SU-DHL-6 (cell line): ENCODE data around the gene SDC3.
"Not testable (repeated sequence)": the region's sequence is repeated elsewhere in the genome, so short reads cannot be mapped to it uniquely, and the experiment has no call there.

Experiments
- H2AFZ ChIP-seq: fragments of 200-600 bp; sonication (generic); 2 replicates; pipeline ENCODE4 v1.6.1; 2014; ENCODE audit warnings: low read depth, mild to moderate bottlenecking, moderate library complexity, mixed read lengths, antibody characterized with exemption, low read length; ENCODE audit not compliant: severe bottlenecking
- H3F3A ChIP-seq: fragments of 200-600 bp; shearing (Covaris generic); 2 replicates; pipeline ENCODE4 v1.6.0; 2016; ENCODE audit warnings: antibody characterized with exemption, mild to moderate bottlenecking; ENCODE audit not compliant: insufficient read depth
- H3K27ac ChIP-seq: fragments of 200-600 bp; sonication (generic); 2 replicates; pipeline ENCODE4 v1.5.1; 2016; ENCODE audit warnings: low read depth, mild to moderate bottlenecking, low read length, moderate library complexity, mixed read lengths
- H3K27me3 ChIP-seq: fragments of 200-600 bp; sonication (generic), shearing (Covaris generic); 2 replicates; pipeline ENCODE4 v1.6.0; 2014; ENCODE audit warnings: mild to moderate bottlenecking, low read length
- H3K36me3 ChIP-seq: fragments of 200-600 bp; sonication (generic); 2 replicates; pipeline ENCODE4 v1.6.1; 2014; ENCODE audit warnings: mild to moderate bottlenecking, low read length, mixed read lengths
- H3K4me2 ChIP-seq: fragments of 300-600, 200-600 bp; shearing (Covaris generic), sonication (generic); 2 replicates; pipeline ENCODE4 v1.6.0; 2014; ENCODE audit warnings: low read length, low read depth, mild to moderate bottlenecking; ENCODE audit not compliant: poor library complexity, severe bottlenecking
- H3K4me3 ChIP-seq: fragments of 200-600 bp; sonication (generic); 2 replicates; pipeline ENCODE4 v1.5.1; 2014; ENCODE audit warnings: antibody characterized with exemption, low read length, mild to moderate bottlenecking, mixed read lengths; ENCODE audit not compliant: insufficient read depth, poor library complexity, severe bottlenecking
- H3K79me2 ChIP-seq: fragments of 200-600 bp; sonication (generic); 2 replicates; pipeline ENCODE4 v1.6.1; 2014; ENCODE audit warnings: mild to moderate bottlenecking, low read length, moderate library complexity; ENCODE audit not compliant: insufficient read depth
- H3K9ac ChIP-seq: fragments of 200-600 bp; sonication (generic); 2 replicates; pipeline ENCODE4 v1.7.0; 2014; ENCODE audit warnings: mild to moderate bottlenecking, low read length
- H3K9me2 ChIP-seq: fragments of 200-600 bp; sonication (generic); replicated peaks from 2 replicates; pipeline ENCODE4 v1.6.1; 2014; ENCODE audit warnings: low read length; ENCODE audit not compliant: insufficient read depth
- H3K9me3 ChIP-seq: fragments of 200-600 bp; sonication (generic); 2 replicates; pipeline ENCODE4 v1.6.1; 2014; ENCODE audit warnings: low read length, mixed read lengths; ENCODE audit not compliant: insufficient read depth
- H4K20me1 ChIP-seq: fragments of 200-600 bp; sonication (generic); 2 replicates; pipeline ENCODE4 v1.6.1; 2014; ENCODE audit warnings: low read depth, mild to moderate bottlenecking, antibody characterized with exemption, low read length, moderate library complexity, mixed read lengths
- EZH2phosphoT487 ChIP-seq: fragments of 200-600 bp; sonication (generic), shearing (Covaris generic); conservative IDR thresholded peaks from 2 replicates; pipeline ENCODE4 v1.6.1; 2018; ENCODE audit warnings: mild to moderate bottlenecking, antibody characterized with exemption, low read length, moderate library complexity, mixed read lengths
- TF ChIP-seq, protein P1 (sequence below): fragments of 200-600 bp; sonication (generic); IDR thresholded peaks from one replicate; pipeline ENCODE4 v1.5.1; 2017; ENCODE audit warnings: antibody characterized with exemption, mild to moderate bottlenecking, low read length, moderate library complexity; ENCODE audit not compliant: insufficient read depth, poor library complexity, severe bottlenecking

Gene SDC3

DNA sequence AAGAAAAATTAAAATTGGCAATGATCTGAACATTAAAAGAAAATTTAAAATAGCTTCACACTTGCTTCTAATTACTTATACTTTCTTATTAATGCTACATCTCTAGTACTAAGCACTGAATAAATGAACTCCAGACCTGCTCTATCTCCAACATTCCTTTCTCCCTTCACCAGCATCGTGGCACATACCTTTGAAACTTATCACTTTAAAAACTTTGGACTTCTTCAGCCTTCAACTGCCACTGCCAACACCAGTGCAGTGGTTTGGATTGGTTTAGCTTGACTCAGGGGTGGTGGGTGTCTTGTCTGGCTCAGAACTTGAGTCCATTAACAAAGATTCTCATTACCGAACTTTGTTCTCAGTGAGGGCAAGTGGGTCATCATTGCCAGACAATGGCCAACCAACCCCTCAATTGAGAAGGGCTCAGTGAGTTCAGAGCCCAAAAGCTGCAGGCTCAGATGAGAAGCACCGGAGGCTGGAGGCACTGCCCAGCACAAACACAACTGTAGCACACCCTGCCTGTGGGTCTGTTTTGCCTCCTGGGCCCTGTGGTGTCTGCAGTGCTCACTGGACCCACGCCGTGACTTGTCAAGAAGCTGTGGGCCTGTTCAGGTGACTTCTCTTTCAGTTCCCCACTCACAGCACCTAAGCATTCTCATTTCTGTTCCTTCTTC is 40.4 kb upstream of the SDC3 start:
- H3K9ac ChIP-seq, H3K4me3 ChIP-seq, H3K9me3 ChIP-seq, H3K79me2 ChIP-seq, H3K27ac ChIP-seq, H3F3A ChIP-seq, H3K9me2 ChIP-seq, H2AFZ ChIP-seq, H3K27me3 ChIP-seq, H4K20me1 ChIP-seq, H3K4me2 ChIP-seq: not testable (repeated sequence)
- H3K36me3 ChIP-seq = peaks cover 33% of the 10 kb centered on the region

DNA sequence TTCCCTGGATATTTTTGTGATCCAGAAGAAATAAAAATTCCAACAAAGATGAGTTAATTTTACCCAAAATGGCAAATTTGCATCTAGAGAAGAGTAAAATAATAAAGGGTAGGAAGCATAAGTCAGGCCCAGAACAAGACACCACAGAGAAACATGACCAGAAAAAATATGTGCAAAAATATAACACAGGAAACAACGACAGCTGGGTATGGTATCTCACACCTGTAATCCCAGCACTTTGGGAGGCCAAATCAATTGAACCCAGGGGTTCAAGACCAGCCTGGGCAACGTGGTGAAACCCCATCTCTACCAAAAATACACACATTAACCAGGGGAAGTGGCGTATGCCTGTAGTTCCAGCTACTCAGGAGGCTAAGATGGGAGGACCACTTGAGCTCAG is 39.7 kb upstream of the SDC3 start:
- no peaks in the 10 kb centered on the region for H4K20me1 ChIP-seq
- H3K4me3 ChIP-seq = no peak overlapping the region
- no peaks in the 10 kb centered on the region for H3K9me3 ChIP-seq
- H3K4me2 ChIP-seq = no peak overlapping the region
- H2AFZ ChIP-seq = no peak overlapping the region
- peaks cover 3% of the 10 kb centered on the region; the same call in 1 of the 2 replicates for H3F3A ChIP-seq
- H3K9ac ChIP-seq = no peak overlapping the region
- no peaks in the 10 kb centered on the region for H3K9me2 ChIP-seq
- peaks cover 35% of the 10 kb centered on the region for H3K36me3 ChIP-seq
- no peaks in the 10 kb centered on the region; the same call in 1 of the 2 replicates for H3K79me2 ChIP-seq
- TF ChIP-seq EZH2phosphoT487 = no peak
- TF ChIP-seq, protein P1, sequence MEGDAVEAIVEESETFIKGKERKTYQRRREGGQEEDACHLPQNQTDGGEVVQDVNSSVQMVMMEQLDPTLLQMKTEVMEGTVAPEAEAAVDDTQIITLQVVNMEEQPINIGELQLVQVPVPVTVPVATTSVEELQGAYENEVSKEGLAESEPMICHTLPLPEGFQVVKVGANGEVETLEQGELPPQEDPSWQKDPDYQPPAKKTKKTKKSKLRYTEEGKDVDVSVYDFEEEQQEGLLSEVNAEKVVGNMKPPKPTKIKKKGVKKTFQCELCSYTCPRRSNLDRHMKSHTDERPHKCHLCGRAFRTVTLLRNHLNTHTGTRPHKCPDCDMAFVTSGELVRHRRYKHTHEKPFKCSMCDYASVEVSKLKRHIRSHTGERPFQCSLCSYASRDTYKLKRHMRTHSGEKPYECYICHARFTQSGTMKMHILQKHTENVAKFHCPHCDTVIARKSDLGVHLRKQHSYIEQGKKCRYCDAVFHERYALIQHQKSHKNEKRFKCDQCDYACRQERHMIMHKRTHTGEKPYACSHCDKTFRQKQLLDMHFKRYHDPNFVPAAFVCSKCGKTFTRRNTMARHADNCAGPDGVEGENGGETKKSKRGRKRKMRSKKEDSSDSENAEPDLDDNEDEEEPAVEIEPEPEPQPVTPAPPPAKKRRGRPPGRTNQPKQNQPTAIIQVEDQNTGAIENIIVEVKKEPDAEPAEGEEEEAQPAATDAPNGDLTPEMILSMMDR = no peak
- no peaks in the 10 kb centered on the region for H3K27me3 ChIP-seq
- H3K27ac ChIP-seq = no peak overlapping the region

DNA sequence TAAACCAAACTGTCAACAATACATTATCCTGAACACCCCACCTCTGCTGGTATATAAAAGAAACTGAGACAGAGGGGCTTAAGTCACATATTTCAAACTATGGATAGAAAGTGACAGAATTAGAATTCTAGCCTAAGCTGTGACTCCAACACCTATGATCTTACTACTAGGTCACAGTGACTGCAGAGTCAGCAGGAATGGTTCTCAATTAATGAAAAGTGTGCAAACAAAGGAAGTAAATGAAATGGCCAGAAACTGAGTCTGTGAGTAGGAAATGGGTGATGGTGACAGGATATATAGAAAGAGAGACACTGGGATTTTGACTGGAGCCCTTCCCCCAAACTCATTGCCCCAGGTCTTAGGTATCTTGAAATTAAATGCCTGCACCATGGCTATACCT is 38.7 kb upstream of the SDC3 start:
- Histone ChIP-seq H2AFZ (no peak overlapping the region), H4K20me1 (no peaks in the 10 kb centered on the region), H3K9me2 (no peaks in the 10 kb centered on the region), H3F3A (peaks cover 3% of the 10 kb centered on the region; the same call in 1 of the 2 replicates), H3K79me2 (no peaks in the 10 kb centered on the region; the same call in 1 of the 2 replicates), H3K4me3 (no peak overlapping the region), H3K27ac (no peak overlapping the region), H3K9me3 (no peaks in the 10 kb centered on the region), H3K36me3 (peaks cover 33% of the 10 kb centered on the region), H3K27me3 (no peaks in the 10 kb centered on the region), H3K9ac (no peak overlapping the region), H3K4me2 (no peak overlapping the region)
- TF ChIP-seq EZH2phosphoT487 = no peak
- TF ChIP-seq, protein P1 = no peak

DNA sequence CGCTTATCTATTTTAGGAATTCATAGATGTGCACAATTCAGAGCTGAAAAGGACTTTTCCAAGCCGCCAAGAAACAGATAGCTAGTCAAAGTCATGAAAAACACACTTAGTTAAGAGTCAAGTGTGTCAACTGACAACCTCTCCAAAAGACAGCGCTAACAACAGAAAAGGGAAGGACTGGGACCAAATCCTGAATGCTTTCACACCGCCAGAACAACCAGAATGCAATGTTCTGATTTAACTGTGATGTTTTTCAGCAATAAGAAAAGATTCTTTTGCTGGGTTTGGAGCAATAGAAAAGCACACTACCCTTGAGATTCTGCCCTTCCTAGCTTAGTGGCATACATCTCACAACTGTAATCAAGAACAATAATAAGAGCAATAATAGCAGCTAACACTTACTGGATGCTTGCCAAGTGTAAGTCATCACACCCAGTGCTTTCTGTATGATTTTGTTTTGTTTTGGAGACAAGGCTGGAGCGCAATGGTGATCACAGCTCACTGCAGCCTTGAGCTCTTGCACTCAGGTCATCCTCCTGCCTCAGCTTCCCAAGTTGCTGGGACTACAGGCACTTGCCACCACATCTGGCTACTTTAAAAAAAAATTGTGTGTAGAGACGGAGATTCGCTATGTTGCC is 33.9 kb upstream of the SDC3 start:
- Histone ChIP-seq H3K27ac (no peak overlapping the region), H3K79me2 (no peaks in the 10 kb centered on the region), H3K36me3 (peaks cover 42% of the 10 kb centered on the region), H3K9me2 (no peaks in the 10 kb centered on the region), H3K4me2 (no peak overlapping the region), H3K27me3 (no peaks in the 10 kb centered on the region), H3K9me3 (no peaks in the 10 kb centered on the region), H2AFZ (no peak overlapping the region), H3F3A (peaks cover 6% of the 10 kb centered on the region; the same call in 1 of the 2 replicates), H3K4me3 (no peak overlapping the region), H3K9ac (no peak overlapping the region), H4K20me1 (no peaks in the 10 kb centered on the region)
- TF ChIP-seq, protein P1 = no peak
- no peak for TF ChIP-seq EZH2phosphoT487
